Measurements from ENCODE around the gene NFKBIL1.
"Not testable (repeated sequence)": the region's sequence is repeated elsewhere in the genome, so short reads cannot be mapped to it uniquely, and the experiment has no call there.

GRCh38 chr6:31499648-31500047, 47.8 kb upstream of the NFKBIL1 start:
- TF ChIP-seq POLR2AphosphoS5, GABPA (IDR thresholded peaks at IDR 0.05; ENCODE audit: low read depth): not testable (repeated sequence)
- TF ChIP-seq, protein P1, sequence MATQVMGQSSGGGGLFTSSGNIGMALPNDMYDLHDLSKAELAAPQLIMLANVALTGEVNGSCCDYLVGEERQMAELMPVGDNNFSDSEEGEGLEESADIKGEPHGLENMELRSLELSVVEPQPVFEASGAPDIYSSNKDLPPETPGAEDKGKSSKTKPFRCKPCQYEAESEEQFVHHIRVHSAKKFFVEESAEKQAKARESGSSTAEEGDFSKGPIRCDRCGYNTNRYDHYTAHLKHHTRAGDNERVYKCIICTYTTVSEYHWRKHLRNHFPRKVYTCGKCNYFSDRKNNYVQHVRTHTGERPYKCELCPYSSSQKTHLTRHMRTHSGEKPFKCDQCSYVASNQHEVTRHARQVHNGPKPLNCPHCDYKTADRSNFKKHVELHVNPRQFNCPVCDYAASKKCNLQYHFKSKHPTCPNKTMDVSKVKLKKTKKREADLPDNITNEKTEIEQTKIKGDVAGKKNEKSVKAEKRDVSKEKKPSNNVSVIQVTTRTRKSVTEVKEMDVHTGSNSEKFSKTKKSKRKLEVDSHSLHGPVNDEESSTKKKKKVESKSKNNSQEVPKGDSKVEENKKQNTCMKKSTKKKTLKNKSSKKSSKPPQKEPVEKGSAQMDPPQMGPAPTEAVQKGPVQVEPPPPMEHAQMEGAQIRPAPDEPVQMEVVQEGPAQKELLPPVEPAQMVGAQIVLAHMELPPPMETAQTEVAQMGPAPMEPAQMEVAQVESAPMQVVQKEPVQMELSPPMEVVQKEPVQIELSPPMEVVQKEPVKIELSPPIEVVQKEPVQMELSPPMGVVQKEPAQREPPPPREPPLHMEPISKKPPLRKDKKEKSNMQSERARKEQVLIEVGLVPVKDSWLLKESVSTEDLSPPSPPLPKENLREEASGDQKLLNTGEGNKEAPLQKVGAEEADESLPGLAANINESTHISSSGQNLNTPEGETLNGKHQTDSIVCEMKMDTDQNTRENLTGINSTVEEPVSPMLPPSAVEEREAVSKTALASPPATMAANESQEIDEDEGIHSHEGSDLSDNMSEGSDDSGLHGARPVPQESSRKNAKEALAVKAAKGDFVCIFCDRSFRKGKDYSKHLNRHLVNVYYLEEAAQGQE (IDR thresholded peaks at IDR 0.05; ENCODE audit: insufficient replicate concordance, low read depth) = not testable (repeated sequence)
- TF ChIP-seq, protein P2, sequence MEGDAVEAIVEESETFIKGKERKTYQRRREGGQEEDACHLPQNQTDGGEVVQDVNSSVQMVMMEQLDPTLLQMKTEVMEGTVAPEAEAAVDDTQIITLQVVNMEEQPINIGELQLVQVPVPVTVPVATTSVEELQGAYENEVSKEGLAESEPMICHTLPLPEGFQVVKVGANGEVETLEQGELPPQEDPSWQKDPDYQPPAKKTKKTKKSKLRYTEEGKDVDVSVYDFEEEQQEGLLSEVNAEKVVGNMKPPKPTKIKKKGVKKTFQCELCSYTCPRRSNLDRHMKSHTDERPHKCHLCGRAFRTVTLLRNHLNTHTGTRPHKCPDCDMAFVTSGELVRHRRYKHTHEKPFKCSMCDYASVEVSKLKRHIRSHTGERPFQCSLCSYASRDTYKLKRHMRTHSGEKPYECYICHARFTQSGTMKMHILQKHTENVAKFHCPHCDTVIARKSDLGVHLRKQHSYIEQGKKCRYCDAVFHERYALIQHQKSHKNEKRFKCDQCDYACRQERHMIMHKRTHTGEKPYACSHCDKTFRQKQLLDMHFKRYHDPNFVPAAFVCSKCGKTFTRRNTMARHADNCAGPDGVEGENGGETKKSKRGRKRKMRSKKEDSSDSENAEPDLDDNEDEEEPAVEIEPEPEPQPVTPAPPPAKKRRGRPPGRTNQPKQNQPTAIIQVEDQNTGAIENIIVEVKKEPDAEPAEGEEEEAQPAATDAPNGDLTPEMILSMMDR (IDR thresholded peaks at IDR 0.05; ENCODE audit: insufficient read depth, low read length) = not testable (repeated sequence)
